ENCODE measurements around the gene MMP27.

Gene MMP27

GRCh38 chr11:102669664-102670063, 35.9 kb downstream of the MMP27 start:
- Histone ChIP-seq H3K4me3 (ENCODE audit: low read length) (no peak overlapping the region), H3F3A (ENCODE audit: control insufficient read depth, insufficient read depth) (peaks cover 4% of the 10 kb centered on the region; the same call in 1 of the 2 replicates), H3K4me1 (ENCODE audit: control insufficient read depth, low read length) (peaks cover 4% of the 10 kb centered on the region), H3K9me3 (ENCODE audit: control insufficient read depth, insufficient read depth, low read length) (no peaks in the 10 kb centered on the region), H3K9me2 (replicated peaks; ENCODE audit: control insufficient read depth, low read length) (no peaks in the 10 kb centered on the region), H3K27me3 (ENCODE audit: control insufficient read depth, low read length) (0 out of 2 replicates have a peak, but pooled peaks cover 2% of the 10 kb centered on the region), H3K36me3 (ENCODE audit: control insufficient read depth, low read length) (no peaks in the 10 kb centered on the region), H3K79me2 (ENCODE audit: control insufficient read depth, low read length) (no peaks in the 10 kb centered on the region), H3K27ac (ENCODE audit: low read depth, low read length) (no peak overlapping the region), H4K20me1 (ENCODE audit: control insufficient read depth, insufficient read depth, low read depth, low read length) (no peaks in the 10 kb centered on the region), H3K4me2 (ENCODE audit: low read length) (no peak overlapping the region)
- TF ChIP-seq EZH2phosphoT487 (IDR thresholded peaks at IDR 0.05; ENCODE audit: borderline replicate concordance, low read length) (no peak), CTCF (IDR thresholded peaks at IDR 0.05; ENCODE audit: low read depth, low read length, poor library complexity, severe bottlenecking) (no peak)

GRCh38 chr11:102666331-102666957, 39.1 kb downstream of the MMP27 start:
- Histone ChIP-seq H3K4me3 (ENCODE audit: low read length) (no peak overlapping the region), H4K20me1 (ENCODE audit: control insufficient read depth, insufficient read depth, low read depth, low read length) (no peaks in the 10 kb centered on the region), H3F3A (ENCODE audit: control insufficient read depth, insufficient read depth) (peaks cover 4% of the 10 kb centered on the region; the same call in 1 of the 2 replicates), H3K4me2 (ENCODE audit: low read length) (no peak overlapping the region), H3K79me2 (ENCODE audit: control insufficient read depth, low read length) (no peaks in the 10 kb centered on the region), H3K4me1 (ENCODE audit: control insufficient read depth, low read length) (peaks cover 4% of the 10 kb centered on the region), H3K27me3 (ENCODE audit: control insufficient read depth, low read length) (no peaks in the 10 kb centered on the region), H3K27ac (ENCODE audit: low read depth, low read length) (no peak overlapping the region), H3K36me3 (ENCODE audit: control insufficient read depth, low read length) (no peaks in the 10 kb centered on the region), H3K9me3 (ENCODE audit: control insufficient read depth, insufficient read depth, low read length) (no peaks in the 10 kb centered on the region), H3K9me2 (replicated peaks; ENCODE audit: control insufficient read depth, low read length) (no peaks in the 10 kb centered on the region)
- TF ChIP-seq EZH2phosphoT487 (IDR thresholded peaks at IDR 0.05; ENCODE audit: borderline replicate concordance, low read length): no peak
- TF ChIP-seq CTCF (IDR thresholded peaks at IDR 0.05; ENCODE audit: low read depth, low read length, poor library complexity, severe bottlenecking): peak; percentile 84

- no peaks in the 10 kb centered on the region for H3K79me2 ChIP-seq (ENCODE audit: control insufficient read depth, low read length)
- no peaks in the 10 kb centered on the region for H3K36me3 ChIP-seq (ENCODE audit: control insufficient read depth, low read length)
- H3K4me3 ChIP-seq (ENCODE audit: low read length): no peak overlapping the region
- H3K4me1 ChIP-seq (ENCODE audit: control insufficient read depth, low read length): no peaks in the 10 kb centered on the region
- no peaks in the 10 kb centered on the region for H3K9me2 ChIP-seq (replicated peaks; ENCODE audit: control insufficient read depth, low read length)
- no peaks in the 10 kb centered on the region for H3K9me3 ChIP-seq (ENCODE audit: control insufficient read depth, insufficient read depth, low read length)
- H3K27ac ChIP-seq (ENCODE audit: low read depth, low read length): no peak overlapping the region
- no peak for TF ChIP-seq EZH2phosphoT487 (IDR thresholded peaks at IDR 0.05; ENCODE audit: borderline replicate concordance, low read length)
- peak; percentile 79 for TF ChIP-seq CTCF (IDR thresholded peaks at IDR 0.05; ENCODE audit: low read depth, low read length, poor library complexity, severe bottlenecking)
- H3F3A ChIP-seq (ENCODE audit: control insufficient read depth, insufficient read depth): peaks cover 4% of the 10 kb centered on the region; the same call in 1 of the 2 replicates
- no peaks in the 10 kb centered on the region for H3K27me3 ChIP-seq (ENCODE audit: control insufficient read depth, low read length)
- H3K4me2 ChIP-seq (ENCODE audit: low read length): no peak overlapping the region
- no peaks in the 10 kb centered on the region for H4K20me1 ChIP-seq (ENCODE audit: control insufficient read depth, insufficient read depth, low read depth, low read length)
These were observed 41.4 kb downstream of the MMP27 start for GRCh38 chr11:102664001-102664752.

Measured in DOHH2 (cell line).